ENCODE measurements around the gene SLC16A2.

The SLC16A2 gene

GRCh38 chrX:74395556-74395955, 25.7 kb upstream of the SLC16A2 start:
- in situ Hi-C loops (cut with HindIII; ENCODE audit: low sequenced_read_pairs) = no loop called here
- H3K4me3 ChIP-seq (ENCODE audit: low read depth, low read length) = no peak overlapping the region
- no peak for DNase-seq (ENCODE audit: low read depth, low spot score)
- TF ChIP-seq, protein P1, sequence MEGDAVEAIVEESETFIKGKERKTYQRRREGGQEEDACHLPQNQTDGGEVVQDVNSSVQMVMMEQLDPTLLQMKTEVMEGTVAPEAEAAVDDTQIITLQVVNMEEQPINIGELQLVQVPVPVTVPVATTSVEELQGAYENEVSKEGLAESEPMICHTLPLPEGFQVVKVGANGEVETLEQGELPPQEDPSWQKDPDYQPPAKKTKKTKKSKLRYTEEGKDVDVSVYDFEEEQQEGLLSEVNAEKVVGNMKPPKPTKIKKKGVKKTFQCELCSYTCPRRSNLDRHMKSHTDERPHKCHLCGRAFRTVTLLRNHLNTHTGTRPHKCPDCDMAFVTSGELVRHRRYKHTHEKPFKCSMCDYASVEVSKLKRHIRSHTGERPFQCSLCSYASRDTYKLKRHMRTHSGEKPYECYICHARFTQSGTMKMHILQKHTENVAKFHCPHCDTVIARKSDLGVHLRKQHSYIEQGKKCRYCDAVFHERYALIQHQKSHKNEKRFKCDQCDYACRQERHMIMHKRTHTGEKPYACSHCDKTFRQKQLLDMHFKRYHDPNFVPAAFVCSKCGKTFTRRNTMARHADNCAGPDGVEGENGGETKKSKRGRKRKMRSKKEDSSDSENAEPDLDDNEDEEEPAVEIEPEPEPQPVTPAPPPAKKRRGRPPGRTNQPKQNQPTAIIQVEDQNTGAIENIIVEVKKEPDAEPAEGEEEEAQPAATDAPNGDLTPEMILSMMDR (IDR thresholded peaks at IDR 0.05; ENCODE audit: low read depth, low read length) = no peak

GRCh38 chrX:74405973-74406489, 15.3 kb upstream of the SLC16A2 start:
- TF ChIP-seq, protein P1 (IDR thresholded peaks at IDR 0.05; ENCODE audit: low read depth, low read length) = no peak
- in situ Hi-C loops (cut with HindIII; ENCODE audit: low sequenced_read_pairs) = no loop called here

DNA sequence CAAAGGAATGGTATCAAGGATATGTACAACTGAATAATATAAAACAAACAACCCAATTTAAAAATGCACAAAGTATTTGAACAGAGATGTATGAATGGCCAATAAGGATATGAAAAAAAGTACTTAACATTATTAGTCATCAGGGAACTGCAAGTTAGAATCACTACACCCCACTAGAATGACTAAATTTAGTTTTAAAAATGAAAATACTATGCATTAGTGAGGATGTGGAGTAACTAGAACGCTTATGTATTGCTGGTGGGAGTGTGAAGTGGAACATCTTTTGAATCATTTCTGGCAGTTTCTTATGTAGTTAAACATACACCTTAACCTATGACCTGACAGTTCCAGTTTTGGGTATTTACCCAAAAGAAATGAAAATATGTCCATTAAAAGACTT, 13.0 kb upstream of the SLC16A2 start:
- no peak for DNase-seq (ENCODE audit: low read depth, low spot score)
- in situ Hi-C loops (cut with HindIII; ENCODE audit: low sequenced_read_pairs) = no loop called here
- TF ChIP-seq, protein P1 (IDR thresholded peaks at IDR 0.05; ENCODE audit: low read depth, low read length) = no peak
- no peak overlapping the region for H3K4me3 ChIP-seq (ENCODE audit: low read depth, low read length)

More at GRCh38 chrX:74405973-74406489, 15.3 kb upstream of the SLC16A2 start:
- DNase-seq (ENCODE audit: low read depth, low spot score) = no peak
- H3K4me3 ChIP-seq (ENCODE audit: low read depth, low read length) = no peak overlapping the region

DNA sequence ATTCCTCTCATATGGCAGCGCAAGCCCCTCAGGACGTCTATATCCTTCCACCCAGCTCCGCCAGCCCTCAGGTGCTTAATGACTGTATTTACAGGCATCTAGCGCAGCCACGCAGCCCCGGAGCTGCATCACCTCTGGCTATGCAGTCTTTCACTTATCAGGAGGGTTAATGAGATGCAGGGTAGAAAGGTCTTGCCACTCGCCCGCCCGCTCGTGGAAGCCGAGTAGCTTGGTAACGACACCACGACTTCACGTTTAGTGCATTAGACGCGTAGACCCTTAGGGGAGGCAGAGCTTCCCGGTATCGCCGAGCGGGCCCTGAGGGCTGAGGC, 1.5 kb upstream of the SLC16A2 start:
- no peak for DNase-seq (ENCODE audit: low read depth, low spot score)
- TF ChIP-seq, protein P1 (IDR thresholded peaks at IDR 0.05; ENCODE audit: low read depth, low read length) = no peak
- in situ Hi-C loops (cut with HindIII; ENCODE audit: low sequenced_read_pairs) = no loop called here
- H3K4me3 ChIP-seq (ENCODE audit: low read depth, low read length) = peak overlapping the region; percentile 50

DNA sequence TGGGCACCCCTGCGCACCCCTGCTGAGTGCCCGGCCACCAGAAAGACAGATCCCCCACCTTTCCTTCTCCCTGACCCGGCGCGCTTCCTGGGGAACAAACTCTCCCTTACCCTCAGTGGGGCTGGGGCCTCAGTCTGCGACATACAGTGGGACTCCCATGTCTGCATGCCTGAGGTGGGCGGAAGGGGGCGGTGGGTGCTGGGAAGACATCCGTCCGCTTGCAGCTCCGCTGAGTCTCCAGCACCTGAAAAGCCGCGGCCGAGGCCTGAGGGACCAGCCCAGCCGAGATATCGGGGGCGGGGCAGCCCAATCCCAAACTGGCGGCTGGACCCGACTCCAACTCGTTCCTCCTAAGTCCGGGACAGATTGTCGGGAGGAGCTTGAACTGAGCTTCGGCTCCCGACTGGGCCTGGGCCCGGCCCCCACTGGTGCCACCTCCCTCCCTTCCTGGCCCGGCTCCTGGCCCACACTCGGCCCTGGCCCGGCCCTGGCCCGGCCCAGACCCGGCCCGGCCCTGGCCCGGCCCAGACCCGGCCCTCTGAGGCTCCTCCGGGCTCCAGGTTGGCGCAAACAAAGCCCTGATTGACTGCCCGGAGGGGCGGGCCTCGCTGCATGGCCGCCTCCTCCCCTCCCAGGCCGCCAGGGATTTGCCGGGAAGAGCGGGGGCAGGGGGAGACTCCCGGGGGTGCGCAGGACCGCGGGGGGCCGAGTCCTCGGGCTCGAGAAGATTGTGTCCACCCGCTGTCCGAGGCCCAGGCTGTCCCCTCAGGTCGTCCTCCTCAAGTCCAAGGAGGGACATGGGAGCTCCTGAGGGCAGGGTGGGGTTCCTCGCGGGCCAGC, 877 bp upstream of the SLC16A2 start:
- TF ChIP-seq, protein P1 (IDR thresholded peaks at IDR 0.05; ENCODE audit: low read depth, low read length) = no peak
- H3K4me3 ChIP-seq (ENCODE audit: low read depth, low read length) = peak overlapping the region; percentile 50
- DNase-seq (ENCODE audit: low read depth, low spot score) = peak; percentile 58
- in situ Hi-C loops (cut with HindIII; ENCODE audit: low sequenced_read_pairs) = no loop called here

DNA sequence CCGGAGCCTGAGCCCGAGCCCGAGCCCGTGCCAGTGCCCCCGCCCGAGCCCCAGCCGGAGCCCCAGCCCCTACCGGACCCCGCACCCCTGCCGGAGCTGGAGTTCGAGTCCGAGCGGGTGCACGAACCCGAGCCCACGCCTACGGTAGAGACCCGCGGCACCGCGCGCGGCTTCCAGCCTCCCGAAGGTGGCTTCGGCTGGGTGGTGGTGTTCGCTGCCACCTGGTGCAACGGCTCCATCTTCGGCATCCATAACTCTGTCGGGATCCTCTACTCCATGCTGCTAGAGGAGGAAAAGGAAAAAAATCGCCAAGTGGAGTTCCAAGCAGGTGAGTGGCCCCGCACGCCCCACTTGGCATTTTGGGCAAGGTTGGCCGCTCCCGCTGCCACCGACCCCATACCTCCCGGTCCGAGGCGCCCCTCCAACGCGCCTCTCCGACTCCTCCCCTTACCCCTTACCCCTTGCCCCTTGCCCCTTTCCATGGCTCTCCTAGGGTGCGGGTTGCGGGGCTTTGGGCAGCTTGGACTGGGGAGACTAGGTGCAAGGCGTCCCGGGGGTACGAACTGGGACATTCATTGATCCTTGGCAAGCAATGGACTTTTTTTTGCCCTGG, 553 bp downstream of the SLC16A2 start:
- TF ChIP-seq, protein P1 (IDR thresholded peaks at IDR 0.05; ENCODE audit: low read depth, low read length) = no peak
- in situ Hi-C loops (cut with HindIII; ENCODE audit: low sequenced_read_pairs) = no loop called here
- H3K4me3 ChIP-seq (ENCODE audit: low read depth, low read length) = peak overlapping the region; percentile 50
- DNase-seq (ENCODE audit: low read depth, low spot score) = no peak

All from astrocyte of the spinal cord (primary cell).